HG03095 (cell line): ENCODE data around the gene TMEM248.
"Not testable (repeated sequence)": the region's sequence is repeated elsewhere in the genome, so short reads cannot be mapped to it uniquely, and the experiment has no call there.

ENCODE experiments used
- ATAC-seq: cut with Tn5 transposase; IDR thresholded peaks from one replicate; pipeline ENCODE4 v1.9.1; 2021; ENCODE audit warnings: moderate library complexity; ENCODE audit not compliant: unreplicated experiment

TMEM248 gene, protein sequence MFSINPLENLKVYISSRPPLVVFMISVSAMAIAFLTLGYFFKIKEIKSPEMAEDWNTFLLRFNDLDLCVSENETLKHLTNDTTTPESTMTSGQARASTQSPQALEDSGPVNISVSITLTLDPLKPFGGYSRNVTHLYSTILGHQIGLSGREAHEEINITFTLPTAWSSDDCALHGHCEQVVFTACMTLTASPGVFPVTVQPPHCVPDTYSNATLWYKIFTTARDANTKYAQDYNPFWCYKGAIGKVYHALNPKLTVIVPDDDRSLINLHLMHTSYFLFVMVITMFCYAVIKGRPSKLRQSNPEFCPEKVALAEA

GRCh38 chr7:66920769-66921395 is at the start of gene TMEM248:
Gene TMEM248 (plus strand): TSS chr7:66921225. CDS start chr7:66941866, 20,641 bp downstream.
- peak; percentile 71 for ATAC-seq

- ATAC-seq: no peak
These were observed 47.5 kb upstream of the TMEM248 start for GRCh38 chr7:66873476-66873875.

- peak; percentile 97 for ATAC-seq
These were observed 43.3 kb upstream of the TMEM248 start for GRCh38 chr7:66877577-66878300.

DNA sequence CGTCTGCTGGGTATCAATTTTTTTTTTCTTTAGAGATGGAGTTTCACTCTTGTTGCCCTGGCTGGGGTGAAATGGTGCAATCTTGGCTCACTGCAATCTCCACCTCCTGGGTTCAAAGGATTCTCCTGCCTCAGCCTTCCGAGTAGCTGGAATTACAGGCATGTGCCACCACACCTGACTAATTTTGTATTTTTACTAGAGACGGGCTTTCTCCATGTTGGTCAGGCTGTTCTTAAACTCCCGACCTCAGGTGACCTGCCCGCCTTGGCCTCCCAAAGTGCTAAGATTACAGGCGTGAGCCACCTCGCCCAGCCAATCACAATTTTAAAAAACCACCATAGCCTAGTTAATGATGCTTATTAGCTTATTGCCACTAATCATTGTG is 42.7 kb upstream of the TMEM248 start:
- ATAC-seq: not testable (repeated sequence)

DNA sequence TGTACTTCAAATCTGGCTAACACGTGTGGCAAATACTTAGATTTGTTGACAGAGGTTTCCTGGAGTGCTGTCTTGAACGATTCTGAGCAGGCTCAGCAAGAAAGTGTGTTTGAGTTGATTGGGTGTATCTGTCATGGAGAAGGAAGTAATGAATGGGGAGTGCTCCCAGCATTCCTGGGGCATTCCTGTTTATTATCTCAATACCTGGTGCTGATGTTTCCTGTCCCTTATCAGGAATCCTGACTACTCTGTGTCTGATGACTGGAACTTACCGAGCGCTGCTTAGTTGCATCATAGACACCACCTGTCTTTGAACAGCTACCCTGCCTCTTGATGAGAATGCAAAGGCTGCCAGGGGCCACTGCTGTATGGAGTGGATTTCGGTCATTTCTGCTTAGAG is 41.0 kb upstream of the TMEM248 start:
- ATAC-seq: no peak

- ATAC-seq: not testable (repeated sequence)
These were observed 40.4 kb upstream of the TMEM248 start for GRCh38 chr7:66880577-66880976.

DNA sequence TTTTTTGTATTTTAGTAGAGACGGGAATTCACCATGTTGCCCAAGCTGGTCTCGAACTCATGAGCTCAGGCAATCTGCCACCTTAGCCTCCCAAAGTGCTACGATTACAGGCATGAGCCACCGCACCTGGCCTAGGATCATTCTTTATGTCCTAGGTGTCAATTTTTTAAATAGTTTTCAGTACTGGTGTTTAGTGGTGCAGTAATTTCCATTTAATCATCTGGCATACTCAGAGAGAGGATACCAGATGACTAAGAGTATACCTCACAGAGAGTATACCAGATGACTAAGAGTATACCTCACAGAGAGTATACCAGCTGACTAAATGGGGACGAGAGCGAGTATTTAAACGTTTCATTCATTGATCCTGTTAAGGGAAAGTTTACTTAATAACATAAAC is 37.3 kb upstream of the TMEM248 start:
- ATAC-seq: no peak

GRCh38 chr7:66884556-66884955 is 36.5 kb upstream of the TMEM248 start:
- not testable (repeated sequence) for ATAC-seq

DNA sequence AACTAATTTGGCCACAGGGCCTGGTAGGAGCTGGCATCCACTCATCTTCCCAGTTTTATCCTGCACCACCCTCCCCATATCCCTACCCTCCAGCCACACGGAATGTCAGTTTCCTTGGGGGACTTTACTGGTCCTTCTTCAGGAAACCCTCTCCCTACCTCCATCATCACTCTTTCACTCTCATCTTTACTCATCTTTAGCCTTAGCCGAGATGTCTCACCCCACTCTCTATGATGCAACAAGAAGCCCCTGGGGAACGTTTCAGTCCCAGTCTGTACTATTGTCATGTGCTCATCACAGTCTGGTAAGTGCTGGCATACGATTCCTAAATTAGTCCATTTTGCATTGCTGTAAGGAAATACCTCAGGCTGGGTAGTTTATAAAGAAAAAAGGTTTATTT is 34.9 kb upstream of the TMEM248 start:
- peak; percentile 85 for ATAC-seq

DNA sequence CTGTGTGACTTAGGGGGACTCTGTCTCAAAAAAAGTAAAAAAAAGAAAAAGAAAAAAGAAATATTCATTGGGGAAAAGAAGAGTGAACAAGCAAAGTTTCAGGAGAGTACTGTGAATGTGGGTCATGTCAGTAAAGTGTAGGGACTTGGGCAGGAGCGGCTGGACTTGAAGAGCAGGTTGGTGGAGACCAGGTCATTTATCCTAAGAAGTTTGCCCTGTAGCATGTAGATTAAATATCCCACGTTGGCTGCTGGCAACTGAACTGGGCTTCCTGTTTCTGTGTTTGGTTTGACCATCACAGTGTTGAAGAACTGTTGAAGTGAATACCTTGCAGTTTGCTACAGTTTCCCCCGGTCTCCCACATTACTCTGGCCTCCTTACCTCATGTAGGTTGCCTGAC is 32.8 kb upstream of the TMEM248 start:
- not testable (repeated sequence) for ATAC-seq

GRCh38 chr7:66894463-66895080 is 26.5 kb upstream of the TMEM248 start:
- no peak for ATAC-seq

- ATAC-seq: no peak
These were observed 24.6 kb upstream of the TMEM248 start for GRCh38 chr7:66896441-66896840.

DNA sequence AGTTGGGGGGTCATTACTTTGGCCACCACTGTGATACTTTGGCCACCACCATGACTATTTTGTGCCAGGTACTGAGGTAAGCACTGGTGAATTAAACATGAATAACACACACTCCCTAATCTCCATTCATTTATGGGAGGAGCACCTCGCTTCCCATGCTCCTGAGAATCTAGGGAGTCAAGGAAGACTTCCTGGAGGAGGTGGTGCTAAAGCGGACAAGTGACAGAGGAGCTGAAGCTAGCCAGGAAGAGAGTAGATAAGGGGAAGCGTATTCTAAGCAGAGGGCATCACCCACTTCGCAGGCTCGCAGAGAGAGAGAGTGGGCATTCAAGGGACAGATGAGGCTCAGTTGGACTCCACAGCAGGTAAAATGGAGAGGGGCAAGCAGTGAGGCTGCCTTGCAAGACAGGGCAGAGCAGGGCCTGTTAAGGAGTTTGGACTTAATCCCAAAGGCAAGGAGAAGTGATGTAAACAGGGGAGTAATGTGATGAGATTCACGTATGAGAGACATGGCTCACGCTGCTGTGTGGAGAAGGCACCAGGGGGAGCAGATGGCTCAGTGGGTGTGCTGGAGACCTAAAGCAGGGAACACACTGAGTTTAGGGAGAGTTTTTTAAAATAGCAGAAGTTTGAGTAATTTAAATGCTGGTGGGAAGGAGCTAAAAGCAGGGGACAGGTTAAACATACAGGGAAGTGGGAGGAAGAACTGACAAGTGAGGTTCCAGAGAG is 21.3 kb upstream of the TMEM248 start:
- no peak for ATAC-seq

DNA sequence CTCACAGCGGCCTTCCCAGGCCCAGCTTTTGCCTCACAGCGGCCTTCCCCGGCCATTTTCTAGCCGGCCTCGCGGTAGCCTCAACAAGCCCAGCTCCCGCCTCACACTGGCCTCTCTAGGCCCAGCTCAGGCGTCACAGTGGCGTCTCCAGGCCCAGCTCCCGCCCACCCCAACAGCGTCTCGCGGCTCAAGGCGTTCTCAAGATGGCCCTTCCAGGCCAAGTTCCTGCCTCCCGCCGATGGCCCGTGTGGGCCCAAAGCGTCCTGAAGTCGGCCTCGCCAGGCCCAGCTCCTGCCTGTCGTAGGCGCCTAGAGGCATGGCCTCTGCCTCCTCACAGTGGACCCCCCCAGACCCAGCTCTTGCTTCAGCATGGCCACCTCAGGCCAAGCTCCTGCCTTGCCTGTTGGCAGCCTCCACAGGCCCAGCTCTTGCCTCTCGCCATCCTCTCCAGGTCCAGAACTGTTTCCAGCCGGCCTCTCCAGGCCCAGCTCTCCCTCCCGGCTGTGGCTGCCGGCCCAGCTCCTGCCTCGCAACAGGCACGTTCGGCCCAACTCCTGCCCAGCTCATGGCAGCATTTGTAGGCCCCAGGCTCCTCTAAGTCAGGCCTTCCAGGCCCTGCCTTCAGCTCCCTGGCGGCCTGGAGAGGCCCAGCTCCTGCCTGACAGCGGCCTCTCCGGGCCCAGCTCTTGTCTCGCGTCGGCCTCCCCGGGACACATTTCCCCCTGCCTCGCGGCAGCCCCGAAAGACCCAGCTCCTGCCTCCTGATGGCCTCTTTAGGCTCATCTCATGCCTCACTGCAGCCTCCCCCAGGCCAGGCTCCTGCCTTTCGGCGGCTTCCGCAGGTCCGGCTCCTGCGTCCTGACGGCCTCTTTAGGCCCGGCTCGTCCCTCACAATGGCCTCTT is 18.8 kb upstream of the TMEM248 start:
- no peak for ATAC-seq

GRCh38 chr7:66902844-66903180 is 18.2 kb upstream of the TMEM248 start:
- ATAC-seq: no peak

DNA sequence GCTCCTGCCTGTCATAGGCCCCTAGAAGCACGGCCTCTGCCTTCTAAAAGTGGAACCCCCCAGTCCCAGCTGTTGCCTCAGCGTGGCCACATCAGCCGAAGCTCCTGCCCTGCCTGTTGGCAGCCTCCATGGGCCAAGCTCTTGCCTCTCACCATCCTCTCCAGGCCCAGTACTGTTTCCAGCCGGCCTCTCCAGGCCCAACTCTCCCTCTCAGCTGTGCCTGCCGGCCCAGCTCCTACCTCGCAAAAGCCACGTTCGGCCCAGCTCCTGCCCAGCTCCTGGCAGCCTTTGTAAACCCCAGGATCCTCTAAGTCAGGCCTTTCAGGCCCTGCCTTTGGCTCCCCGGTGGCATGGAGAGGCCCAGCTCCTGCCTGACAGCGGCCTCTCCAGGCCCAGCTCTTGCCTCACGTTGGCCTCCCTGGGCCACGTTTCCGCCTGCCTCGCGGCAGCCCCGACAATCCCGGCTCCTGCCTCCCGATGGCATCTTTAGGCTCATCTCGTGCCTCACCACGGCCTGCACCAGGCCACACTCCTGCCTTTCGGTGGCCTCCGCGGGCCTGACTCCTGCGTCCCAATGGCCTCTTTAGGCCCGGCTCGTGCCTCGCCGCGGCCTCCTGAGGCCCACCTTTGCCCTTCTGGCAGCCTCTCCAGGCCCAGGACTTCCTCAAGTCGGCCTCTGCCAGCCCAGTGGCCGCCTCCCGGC is 17.5 kb upstream of the TMEM248 start:
- ATAC-seq: no peak

DNA sequence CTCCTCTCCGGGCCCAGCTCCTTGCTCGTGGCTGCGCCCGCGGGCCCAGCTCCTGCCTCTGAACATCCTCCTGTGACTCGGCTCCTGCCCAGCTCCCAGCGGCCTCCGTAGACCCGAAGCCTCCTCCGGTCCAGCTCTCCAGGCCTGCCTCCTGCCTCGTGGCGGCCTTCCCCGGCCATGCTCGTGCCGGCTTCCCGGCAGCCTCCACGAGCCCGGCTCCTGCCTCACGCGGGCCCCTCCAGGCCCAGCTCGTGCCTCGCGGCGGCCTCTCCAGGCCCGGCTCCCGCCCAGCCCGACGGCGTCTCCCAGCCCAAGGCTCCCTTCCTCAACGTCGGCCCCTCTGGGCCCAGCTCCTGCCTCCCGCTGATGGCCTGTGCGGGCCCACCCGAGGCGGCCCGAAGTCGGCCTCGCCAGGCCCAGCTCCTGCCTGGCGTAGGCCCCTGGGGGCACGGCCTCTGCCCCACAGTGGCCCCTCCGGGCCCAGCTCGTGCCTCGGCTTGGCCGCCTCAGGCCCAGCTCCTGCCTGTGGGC is 16.9 kb upstream of the TMEM248 start:
- ATAC-seq: no peak

- no peak for ATAC-seq
These were observed 15.7 kb upstream of the TMEM248 start for GRCh38 chr7:66905278-66905677.

DNA sequence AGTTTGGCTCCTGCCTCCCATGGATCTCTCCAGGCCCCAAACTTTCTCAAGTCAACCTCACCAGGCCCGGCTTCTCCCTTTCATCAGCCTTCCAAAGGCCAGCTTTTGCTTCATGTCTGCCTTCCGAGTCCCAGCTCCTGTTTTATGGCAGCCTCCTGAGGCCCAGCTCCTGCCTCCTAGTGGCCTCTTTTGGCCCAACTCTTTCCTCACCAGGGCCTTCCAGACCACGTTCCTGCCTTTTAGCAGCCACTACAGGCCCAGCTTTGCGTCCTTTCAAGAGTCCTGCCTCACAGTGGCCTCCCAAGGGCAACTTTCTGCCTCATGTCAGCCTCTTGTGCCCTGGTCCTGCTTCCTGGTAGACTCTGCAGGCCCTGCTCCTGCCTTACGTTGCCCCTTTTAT is 15.3 kb upstream of the TMEM248 start:
- no peak for ATAC-seq
